Measurements from ENCODE around the gene EEF2.

- TF ChIP-seq EZH2 (IDR thresholded peaks at IDR 0.05; ENCODE audit: borderline replicate concordance, low read depth, low read length, severe bottlenecking) (no peak), CTCF (IDR thresholded peaks at IDR 0.05; ENCODE audit: extremely low read depth in 1 of 2, insufficient read depth in 1 of 2, low read depth in 1 of 2, low read length in 2 of 2) (no peak), POLR2A (IDR thresholded peaks at IDR 0.05; ENCODE audit: low read depth, low read length) (no peak), JUN (IDR thresholded peaks at IDR 0.05; ENCODE audit: borderline replicate concordance, insufficient read depth, insufficient read length, low read depth) (no peak), MAX (IDR thresholded peaks at IDR 0.05; ENCODE audit: insufficient read depth, insufficient read length) (no peak), POLR2AphosphoS5 (IDR thresholded peaks at IDR 0.05; ENCODE audit: insufficient read depth, low read depth, low read length) (peak; percentile 17), MYC (IDR thresholded peaks at IDR 0.05; ENCODE audit: low read depth, low read length) (no peak)
Measured at GRCh38 chr19:3979674-3980352, 5.5 kb downstream of the EEF2 start.
